Gastroesophageal sphincter (tissue), 4 donors: ENCODE measurements around the gene LRRFIP1. TPM values are rescaled to one million over a fixed set of nuclear protein-coding genes. Genes with fewer than 3 reads are reported as not detected.

Experiments
- ATAC-seq: fragments of 150-250 bp; one replicate; pipeline ENCODE4 v1.9.1; 2016; ENCODE audit warnings: mild to moderate bottlenecking, moderate library complexity
- H3K27ac ChIP-seq, 4 donors: fragments of 200-600 bp; sonication (generic) in 3 of 4; 1 replicate in 3 of 4; 2 replicates in 1 of 4; pipeline ENCODE4 v1.5.1; 2016 to 2019
- H3K27me3 ChIP-seq: fragments of 200-600 bp; sonication (generic); one replicate; pipeline ENCODE4 v1.5.1; 2019
- H3K36me3 ChIP-seq, 2 donors: fragments of 200-600 bp; sonication (generic); one replicate each; pipeline ENCODE4 v1.5.1; 2019; ENCODE audit warnings: control low read depth in 1 of 2
- H3K4me1 ChIP-seq, 3 donors: fragments of 200-600 bp; sonication (generic); 1 replicate in 2 of 3; 2 replicates in 1 of 3; pipeline ENCODE4 v1.5.1; 2016 to 2019; ENCODE audit warnings: control low read depth in 2 of 3
- H3K4me3 ChIP-seq, 2 donors: fragments of 200-600 bp; sonication (generic); one replicate each; pipeline ENCODE4 v1.5.1; 2019; ENCODE audit warnings: mild to moderate bottlenecking in 1 of 2, moderate library complexity in 1 of 2
- H3K9me3 ChIP-seq, 3 donors: fragments of 200-600 bp; sonication (generic); one replicate each; pipeline ENCODE4 v1.5.1; 2017 to 2019; ENCODE audit warnings: control low read depth in 2 of 3
- CTCF ChIP-seq, 4 experiments: fragments of 200-600 bp in 2 of 4; fragments of 450-650 bp in 2 of 4; sonication (generic) in 1 of 4; IDR thresholded peaks; one replicate each; pipeline ENCODE4 v1.5.1; 2017 to 2019; ENCODE audit warnings: antibody characterized with exemption in 4 of 4, mild to moderate bottlenecking in 2 of 4, moderate library complexity in 2 of 4
- EP300 ChIP-seq: sonication (generic); formaldehyde crosslinking; IDR thresholded peaks from one replicate; pipeline ENCODE4 v1.6.1; 2017; ENCODE audit warnings: antibody characterized with exemption, mild to moderate bottlenecking
- POLR2A ChIP-seq, 2 donors: fragments of 450-650 bp; IDR thresholded peaks; one replicate each; pipeline ENCODE4 v1.6.1; 2017; ENCODE audit warnings: antibody characterized with exemption in 2 of 2, mild to moderate bottlenecking in 2 of 2, moderate library complexity in 1 of 2
- POLR2AphosphoS5 ChIP-seq: sonication (generic); formaldehyde crosslinking; IDR thresholded peaks from one replicate; pipeline ENCODE4 v1.6.1; 2017; ENCODE audit warnings: antibody characterized with exemption
- WGBS, 2 donors: methylation state at CpG; one replicate each; pipeline ENCODE4 v1.1.5; 2018; ENCODE audit warnings: low coverage in 1 of 2; 5-methylcytosine and 5-hydroxymethylcytosine counted together
- total RNA-seq, 4 donors: library from RNA; depleted of rRNA; stranded (reverse); fragments of >200 nt; gene quantifications; one replicate each; pipeline ENCODE4 v1.1.0, GENCODE V29; 2016

LRRFIP1 gene
- total RNA-seq, 4 donors from 2014 or later, result 164 to 225 (median 179) TPM

- H3K4me1 ChIP-seq, result peaks cover 0 to 43% (median 10%) of the 10 kb centered on the region in 3 donors
- H3K27ac ChIP-seq, result peak overlapping the region in 3 of 4 donors; percentile 90 to 94 (median 92)
- H3K4me3 ChIP-seq, result no peak overlapping the region
- TF ChIP-seq CTCF (IDR thresholded peaks at IDR 0.05) (no peak), EP300 (no peak), POLR2A (IDR thresholded peaks at IDR 0.05) (no peak), POLR2AphosphoS5 (no peak)
- H3K9me3 ChIP-seq, result no peaks in the 10 kb centered on the region
- 60 to 67% methylated on average over 3 of the region's 10 CpGs for WGBS, 2 donors
- ATAC-seq, result peak; percentile 40
- H3K27me3 ChIP-seq, result no peaks in the 10 kb centered on the region
- H3K36me3 ChIP-seq, result no peaks in the 10 kb centered on the region
These were observed 2.1 kb upstream of the LRRFIP1 start for GRCh38 chr2:237625216-237625705.

DNA sequence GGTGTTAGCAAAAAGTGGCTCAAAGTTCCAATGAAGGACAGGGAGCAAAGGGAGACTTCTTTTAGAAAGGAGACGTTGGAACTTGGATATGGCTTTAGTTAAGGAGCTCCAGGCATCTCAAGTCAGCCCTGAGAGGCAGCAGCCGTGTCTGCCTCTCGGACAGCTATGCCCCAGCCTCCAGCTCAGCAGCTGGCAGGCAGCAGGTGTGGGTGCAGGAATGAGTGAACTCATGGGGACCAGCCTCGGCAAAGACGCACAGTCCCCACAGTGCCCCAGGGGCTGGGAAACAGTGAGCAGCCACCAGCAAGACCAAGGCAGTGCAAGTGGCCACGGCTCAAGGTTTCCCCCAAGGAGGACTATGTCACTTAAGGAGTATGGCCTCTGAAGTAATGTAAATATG is 1.6 kb upstream of the LRRFIP1 start:
- 68% methylated on average over 4 of the region's 6 CpGs; no CpG with 5 or more reads in 1 of the 2 donors for WGBS, 2 donors
- TF ChIP-seq POLR2AphosphoS5 (no peak), POLR2A (IDR thresholded peaks at IDR 0.05) (no peak), EP300 (no peak), CTCF (IDR thresholded peaks at IDR 0.05) (no peak)

DNA sequence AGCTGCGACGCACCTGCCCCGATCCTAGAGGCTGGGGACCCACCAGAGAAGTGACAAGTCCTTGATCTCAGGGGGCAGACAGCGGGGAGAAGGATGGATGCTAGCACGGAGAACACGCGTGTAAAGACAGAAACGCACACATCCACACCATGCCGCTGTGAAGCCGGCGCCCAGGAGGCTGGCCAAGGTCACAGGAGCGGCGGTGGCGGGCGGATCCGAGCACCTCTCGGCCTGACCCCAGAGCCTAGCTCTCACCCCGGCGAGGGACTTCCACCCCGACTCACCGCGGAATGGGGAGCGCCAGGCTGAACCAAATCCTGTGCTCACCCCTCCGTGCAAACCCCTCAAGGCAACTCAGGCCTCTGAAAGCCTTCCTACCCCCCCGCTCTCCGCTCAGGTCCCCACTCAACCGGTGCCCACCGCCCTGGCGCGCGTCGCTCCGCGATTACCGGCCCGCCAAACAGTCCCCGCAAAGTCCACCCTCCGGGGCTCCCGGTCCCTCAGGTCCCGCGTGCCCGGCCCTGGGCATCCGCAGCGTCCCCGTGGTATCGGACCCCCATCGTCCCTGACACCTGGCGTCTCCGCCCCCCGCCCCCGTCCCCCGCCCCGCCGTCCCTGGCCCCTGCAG is 460 bp upstream of the LRRFIP1 start:
- H3K4me1 ChIP-seq, result peaks cover 3 to 60% (median 14%) of the 10 kb centered on the region in 3 donors
- ATAC-seq, result peak; percentile 29
- H3K27me3 ChIP-seq, result no peaks in the 10 kb centered on the region
- H3K4me3 ChIP-seq, result peak overlapping the region; percentile 70 to 71
- H3K27ac ChIP-seq, result peak overlapping the region; percentile 84 to 94 (median 91)
- H3K9me3 ChIP-seq, result no peaks in the 10 kb centered on the region
- WGBS, 2 donors, result 34% methylated on average over 21 of the region's 54 CpGs; no CpG with 5 or more reads in 1 of the 2 donors
- no peak for TF ChIP-seq POLR2AphosphoS5
- no peak for TF ChIP-seq POLR2A (IDR thresholded peaks at IDR 0.05)
- TF ChIP-seq CTCF (IDR thresholded peaks at IDR 0.05), result no peak
- no peak for TF ChIP-seq EP300
- H3K36me3 ChIP-seq, result no peaks in the 10 kb centered on the region

More for the DNA sequence above, 1.6 kb upstream of the LRRFIP1 start:
- Histone ChIP-seq H3K9me3 (no peaks in the 10 kb centered on the region), H3K4me3 (no peak overlapping the region), H3K4me1 (peaks cover 0 to 48% (median 10%) of the 10 kb centered on the region in 3 donors), H3K27ac (peak overlapping the region in 3 of 4 donors; percentile 90 to 94 (median 92)), H3K27me3 (no peaks in the 10 kb centered on the region), H3K36me3 (no peaks in the 10 kb centered on the region)
- ATAC-seq, result no peak

DNA sequence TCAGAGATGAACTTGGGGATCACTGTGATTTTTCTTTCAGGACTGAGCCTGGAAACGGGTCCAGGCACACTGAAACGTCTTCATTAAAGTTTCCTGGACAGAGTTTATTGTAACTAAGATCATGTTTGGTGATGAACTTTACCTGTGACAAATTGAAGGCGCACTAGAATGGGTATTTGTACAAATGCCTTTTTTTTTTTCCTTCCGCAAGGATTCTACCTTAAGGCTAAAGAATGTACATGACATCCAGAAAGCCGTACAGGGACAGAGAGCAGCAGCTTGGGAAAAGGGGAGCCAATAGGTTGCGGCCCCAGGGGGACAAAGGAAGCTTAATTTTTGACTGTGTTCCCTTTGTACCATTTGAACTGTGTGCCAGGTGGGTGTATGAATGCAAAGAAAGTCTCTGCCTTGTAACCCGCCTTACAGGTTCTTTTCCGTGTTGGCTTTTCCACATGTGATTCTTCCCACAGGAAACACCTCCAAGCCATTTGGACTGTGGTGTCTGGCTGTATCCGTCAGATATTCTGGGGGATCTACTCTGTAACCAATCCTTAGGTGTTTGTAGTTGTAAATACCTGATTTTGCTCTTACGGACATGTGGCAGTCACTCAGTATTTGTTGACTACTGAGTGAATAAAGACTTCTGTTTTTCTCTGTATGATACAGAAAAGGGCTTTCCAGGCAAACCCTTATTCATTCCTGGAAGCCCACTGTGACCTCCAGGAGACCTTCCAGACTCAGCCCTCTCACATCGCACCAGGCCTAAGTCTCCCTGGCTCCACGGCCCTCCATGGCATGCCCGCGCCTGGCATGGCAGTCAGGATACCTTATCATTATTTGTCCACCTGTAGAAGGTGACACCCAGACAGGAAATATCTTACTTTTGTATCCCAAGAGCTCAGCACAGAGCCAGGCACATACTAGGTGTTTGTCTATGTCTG is 1.1 kb downstream of the LRRFIP1 start:
- no peak for ATAC-seq
- peaks cover 7 to 76% (median 23%) of the 10 kb centered on the region in 3 donors for H3K4me1 ChIP-seq
- H3K27ac ChIP-seq, result peak overlapping the region; percentile 84 to 94 (median 91)
- no peaks in the 10 kb centered on the region for H3K9me3 ChIP-seq
- no peaks in the 10 kb centered on the region for H3K36me3 ChIP-seq
- TF ChIP-seq EP300, result no peak
- TF ChIP-seq POLR2AphosphoS5, result no peak
- no peak for TF ChIP-seq POLR2A (IDR thresholded peaks at IDR 0.05)
- TF ChIP-seq CTCF (IDR thresholded peaks at IDR 0.05), result no peak
- 51 to 57% methylated on average over 9 of the region's 14 CpGs for WGBS, 2 donors
- H3K4me3 ChIP-seq, result peak overlapping the region; percentile 70 to 71
- H3K27me3 ChIP-seq, result no peaks in the 10 kb centered on the region
